ENCODE data around the gene CNR1. TPM values are rescaled to one million over a fixed set of nuclear protein-coding genes. Genes with fewer than 3 reads are reported as not detected.
"Not testable (repeated sequence)": the region's sequence is repeated elsewhere in the genome, so short reads cannot be mapped to it uniquely, and the experiment has no call there.

CNR1 gene
- total RNA-seq, result 10 to 100 TPM; 14.4 to 56.0 (median 34.0) TPM

DNA sequence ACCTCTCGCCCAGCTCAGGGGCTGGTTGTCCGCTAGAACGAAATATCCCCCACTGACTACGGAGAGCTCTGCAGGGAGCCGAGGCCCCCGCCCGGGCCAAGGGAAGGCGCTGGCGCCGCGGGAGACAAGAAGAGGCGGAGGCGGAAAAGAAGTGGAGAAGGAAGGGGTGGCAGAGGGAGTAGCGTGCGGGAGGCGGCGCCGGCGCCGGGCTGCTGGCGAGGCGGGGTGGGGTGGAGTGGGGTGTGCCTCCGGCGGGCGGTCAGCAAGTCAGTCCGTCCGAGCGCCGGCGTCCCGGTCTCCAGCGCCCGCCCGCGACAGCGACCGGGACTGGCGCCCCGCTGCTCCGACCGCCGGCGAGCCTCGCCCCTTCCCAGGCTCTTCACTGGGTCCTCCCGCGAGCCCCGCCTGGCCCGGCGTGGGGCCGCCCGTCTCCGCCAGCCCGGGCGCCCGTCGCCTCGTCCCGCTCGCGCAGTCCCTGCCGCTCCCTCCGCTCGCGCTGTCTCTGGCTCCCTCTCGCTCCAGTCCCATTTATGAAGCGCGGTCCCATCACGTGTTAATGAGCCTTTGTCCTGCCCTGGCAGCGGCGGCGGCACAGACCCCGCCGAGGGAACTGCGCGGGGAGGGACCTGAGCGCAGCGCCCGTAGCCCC, at the start of gene CNR1:
Gene CNR1 (minus strand): TSS at position 504 of the 649 bp plus-strand sequence. CDS start 21,073 bp downstream, outside the sequence.
- TF ChIP-seq, protein P1, sequence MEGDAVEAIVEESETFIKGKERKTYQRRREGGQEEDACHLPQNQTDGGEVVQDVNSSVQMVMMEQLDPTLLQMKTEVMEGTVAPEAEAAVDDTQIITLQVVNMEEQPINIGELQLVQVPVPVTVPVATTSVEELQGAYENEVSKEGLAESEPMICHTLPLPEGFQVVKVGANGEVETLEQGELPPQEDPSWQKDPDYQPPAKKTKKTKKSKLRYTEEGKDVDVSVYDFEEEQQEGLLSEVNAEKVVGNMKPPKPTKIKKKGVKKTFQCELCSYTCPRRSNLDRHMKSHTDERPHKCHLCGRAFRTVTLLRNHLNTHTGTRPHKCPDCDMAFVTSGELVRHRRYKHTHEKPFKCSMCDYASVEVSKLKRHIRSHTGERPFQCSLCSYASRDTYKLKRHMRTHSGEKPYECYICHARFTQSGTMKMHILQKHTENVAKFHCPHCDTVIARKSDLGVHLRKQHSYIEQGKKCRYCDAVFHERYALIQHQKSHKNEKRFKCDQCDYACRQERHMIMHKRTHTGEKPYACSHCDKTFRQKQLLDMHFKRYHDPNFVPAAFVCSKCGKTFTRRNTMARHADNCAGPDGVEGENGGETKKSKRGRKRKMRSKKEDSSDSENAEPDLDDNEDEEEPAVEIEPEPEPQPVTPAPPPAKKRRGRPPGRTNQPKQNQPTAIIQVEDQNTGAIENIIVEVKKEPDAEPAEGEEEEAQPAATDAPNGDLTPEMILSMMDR (IDR thresholded peaks at IDR 0.05), result no peak
- DNase-seq (ENCODE audit: low spot score) (no peak), ATAC-seq (ENCODE audit: low FRiP score) (peak; percentile 83)

DNA sequence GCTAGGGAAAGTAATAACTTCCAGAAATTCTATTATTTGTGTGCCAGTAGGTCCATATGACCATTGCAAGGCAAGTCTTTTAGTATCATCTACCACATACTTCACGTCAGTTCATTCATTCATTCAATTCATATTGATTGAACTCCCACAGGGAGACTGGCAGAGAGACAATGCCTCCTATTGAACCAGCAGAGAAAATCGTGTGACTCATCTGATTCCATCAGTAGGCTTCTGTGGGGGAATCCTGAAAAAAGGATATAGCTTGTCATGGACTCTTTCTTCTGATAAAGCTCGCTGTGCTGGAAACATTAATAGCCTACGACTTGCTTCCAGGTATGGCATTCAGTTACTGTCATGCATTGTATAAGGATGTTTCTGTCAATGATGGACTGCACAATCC, 45.3 kb upstream of the CNR1 start:
- TF ChIP-seq, protein P1 (IDR thresholded peaks at IDR 0.05), result no peak
- ATAC-seq (ENCODE audit: low FRiP score) (no peak), DNase-seq (ENCODE audit: low spot score) (no peak)

DNA sequence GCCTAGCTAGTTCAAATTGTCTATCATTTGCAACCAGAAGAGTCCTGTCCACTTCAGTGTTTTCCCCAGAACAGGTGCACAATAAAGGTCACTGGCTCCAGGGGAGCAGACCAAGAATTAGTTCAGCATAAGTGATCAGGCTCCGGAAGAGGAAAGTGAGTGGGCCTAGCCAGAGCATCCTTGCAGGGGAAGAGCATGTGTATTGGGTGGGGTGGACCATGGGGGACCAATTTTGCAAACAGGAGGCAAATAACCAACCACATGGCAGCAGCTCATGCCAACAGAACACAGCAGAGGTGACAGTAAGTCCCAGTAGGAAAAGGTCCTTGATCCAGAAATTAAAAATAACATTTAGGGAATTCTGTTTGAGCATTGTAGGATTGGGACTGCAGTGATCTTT, 43.2 kb upstream of the CNR1 start:
- no peak for DNase-seq (ENCODE audit: low spot score)
- TF ChIP-seq, protein P1 (IDR thresholded peaks at IDR 0.05), result no peak
- ATAC-seq (ENCODE audit: low FRiP score), result no peak

DNA sequence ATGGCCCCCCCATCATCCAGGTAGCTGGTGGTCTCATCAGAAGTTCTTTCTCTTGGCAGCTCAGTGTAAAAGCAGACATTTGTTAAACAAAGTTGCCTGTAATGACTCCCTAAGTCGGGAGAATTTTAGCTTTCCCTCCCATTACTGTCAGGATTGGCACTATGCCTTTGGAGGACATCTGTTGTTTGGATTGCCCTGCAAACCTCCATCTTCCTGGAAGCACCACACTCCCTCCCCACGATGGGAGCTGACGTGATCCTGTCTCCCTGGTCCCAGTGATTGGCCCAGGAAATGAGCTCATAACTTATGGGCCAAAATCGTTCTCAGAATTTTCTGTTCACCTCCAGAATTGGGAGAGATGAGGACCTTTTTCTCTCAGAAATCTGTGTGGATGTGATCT, 42.6 kb upstream of the CNR1 start:
- ATAC-seq (ENCODE audit: low FRiP score), result no peak
- TF ChIP-seq, protein P1 (IDR thresholded peaks at IDR 0.05), result no peak
- DNase-seq (ENCODE audit: low spot score), result no peak

DNA sequence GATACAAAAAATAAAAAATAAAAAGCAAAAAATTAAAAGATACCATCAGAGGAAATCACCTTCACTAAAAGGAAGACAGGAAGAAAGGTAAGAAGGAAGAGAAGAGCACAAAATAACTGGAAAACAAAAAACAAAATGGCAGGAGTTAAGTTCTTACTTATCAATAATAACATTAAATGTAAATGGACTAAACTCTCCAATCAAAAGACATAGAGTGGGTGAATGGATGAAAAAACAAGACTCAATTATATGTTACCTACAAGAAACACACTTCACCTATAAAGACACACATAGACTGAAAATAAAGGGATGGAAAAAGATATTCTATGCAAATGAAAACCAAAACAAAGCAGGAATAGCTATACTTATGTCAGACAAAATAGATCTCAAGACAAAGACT, 35.6 kb upstream of the CNR1 start:
- ATAC-seq (ENCODE audit: low FRiP score); DNase-seq (ENCODE audit: low spot score): not testable (repeated sequence)

DNA sequence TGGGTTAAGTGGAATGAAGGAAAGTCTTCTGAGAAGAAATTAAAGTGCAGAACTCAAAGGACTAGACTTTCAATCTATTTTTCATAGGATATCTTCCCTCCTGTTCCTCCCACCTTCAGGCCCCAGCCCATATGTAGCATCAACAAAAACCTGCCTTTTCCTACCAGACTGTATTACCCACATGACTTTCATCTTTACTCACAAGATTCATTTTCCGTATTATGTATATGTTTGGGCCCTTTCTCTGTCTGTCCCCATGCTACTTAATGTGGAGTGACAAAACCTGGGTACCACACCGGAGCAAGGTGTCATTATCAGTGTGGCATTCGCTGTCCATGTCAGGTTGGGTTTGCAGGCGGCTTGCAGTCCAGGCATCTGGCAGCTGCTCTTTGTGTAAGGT, 18.8 kb upstream of the CNR1 start:
- DNase-seq (ENCODE audit: low spot score), result no peak
- no peak for ATAC-seq (ENCODE audit: low FRiP score)
- TF ChIP-seq, protein P1 (IDR thresholded peaks at IDR 0.05), result no peak

DNA sequence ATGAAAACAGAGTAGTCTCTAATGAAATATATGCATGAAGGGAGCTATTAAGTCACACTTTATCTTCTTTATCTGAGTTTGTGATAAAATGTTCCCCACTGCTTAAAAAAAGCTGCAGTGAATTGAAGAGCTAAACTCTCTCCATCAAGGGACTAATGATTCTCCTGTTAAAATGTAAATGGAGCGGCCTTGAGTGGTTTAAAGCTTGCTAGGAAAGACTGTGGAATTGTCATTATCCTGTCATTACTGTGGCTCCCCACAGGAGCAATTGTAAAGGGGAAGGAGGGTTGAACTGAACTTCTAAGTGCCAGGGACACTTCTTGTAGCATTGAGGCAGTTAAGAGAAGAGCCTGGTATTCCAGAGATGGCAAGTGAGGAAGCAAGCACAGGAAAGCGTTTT, 17.3 kb upstream of the CNR1 start:
- TF ChIP-seq, protein P1 (IDR thresholded peaks at IDR 0.05), result no peak
- DNase-seq (ENCODE audit: low spot score) (no peak), ATAC-seq (ENCODE audit: low FRiP score) (no peak)

All from omental fat pad (tissue), 4 donors.